Measurements from ENCODE around the gene CSE1L.
"Not testable (repeated sequence)": the region's sequence is repeated elsewhere in the genome, so short reads cannot be mapped to it uniquely, and the experiment has no call there.

The CSE1L gene

DNA sequence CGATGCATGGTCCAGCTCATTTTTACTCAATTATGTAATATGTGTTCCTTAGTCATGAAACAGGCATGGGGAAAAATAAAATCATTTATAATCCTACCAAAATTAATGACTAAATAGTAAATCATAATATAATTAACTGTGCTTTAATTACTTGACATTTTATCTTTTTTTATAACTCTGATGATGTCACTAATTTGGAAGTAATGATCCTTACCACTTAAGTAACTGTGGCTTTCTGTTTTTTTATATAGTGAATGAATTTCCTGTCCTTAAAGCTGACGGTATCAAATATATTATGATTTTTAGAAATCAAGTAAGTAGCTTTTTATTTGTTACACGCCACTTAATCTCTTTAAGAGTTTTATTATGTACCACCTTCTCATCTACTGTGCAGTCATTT, 32.2 kb downstream of the CSE1L start:
- no peak for DNase-seq

DNA sequence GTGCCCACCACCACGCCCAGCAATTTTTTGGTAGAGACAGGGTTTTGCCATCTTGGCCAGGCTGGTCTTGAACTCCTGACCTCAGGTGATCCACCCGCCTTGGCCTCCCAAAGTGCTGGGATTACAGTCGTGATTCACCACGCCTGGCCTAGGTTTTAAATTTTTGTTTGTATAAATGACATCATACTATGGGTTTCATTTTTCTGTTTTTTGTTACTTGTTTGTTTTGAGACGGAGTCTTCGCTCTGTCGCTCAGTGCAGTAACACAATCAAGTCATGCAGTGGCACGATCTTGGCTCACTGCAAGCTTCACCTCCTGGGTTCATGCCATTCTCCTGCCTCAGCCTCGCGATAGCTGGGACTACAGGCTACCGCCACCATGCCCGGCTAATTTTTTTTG, 36.2 kb downstream of the CSE1L start:
- not testable (repeated sequence) for DNase-seq

DNA sequence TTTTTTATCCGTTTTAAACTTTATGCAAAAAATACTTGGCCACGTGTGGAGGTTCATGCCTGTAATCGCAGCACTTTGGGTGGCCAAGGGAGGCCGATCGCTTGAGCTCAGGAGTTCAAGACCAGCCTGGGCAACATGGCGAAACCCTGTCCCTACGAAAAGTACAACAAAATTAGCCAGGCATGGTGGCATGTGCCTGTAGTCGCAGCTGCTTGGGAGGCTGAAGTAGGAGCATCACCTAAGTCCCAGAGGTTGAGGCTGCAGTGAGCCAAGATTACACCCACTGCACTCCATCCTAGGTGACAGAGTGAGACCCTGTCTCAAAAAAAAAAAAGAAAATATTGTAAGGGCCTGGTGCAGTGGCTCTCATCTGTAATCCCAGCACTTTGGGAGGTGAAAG, 45.0 kb downstream of the CSE1L start:
- DNase-seq = no peak

GRCh38 chr20:49091762-49092161, 45.6 kb downstream of the CSE1L start:
- no peak for DNase-seq

DNA sequence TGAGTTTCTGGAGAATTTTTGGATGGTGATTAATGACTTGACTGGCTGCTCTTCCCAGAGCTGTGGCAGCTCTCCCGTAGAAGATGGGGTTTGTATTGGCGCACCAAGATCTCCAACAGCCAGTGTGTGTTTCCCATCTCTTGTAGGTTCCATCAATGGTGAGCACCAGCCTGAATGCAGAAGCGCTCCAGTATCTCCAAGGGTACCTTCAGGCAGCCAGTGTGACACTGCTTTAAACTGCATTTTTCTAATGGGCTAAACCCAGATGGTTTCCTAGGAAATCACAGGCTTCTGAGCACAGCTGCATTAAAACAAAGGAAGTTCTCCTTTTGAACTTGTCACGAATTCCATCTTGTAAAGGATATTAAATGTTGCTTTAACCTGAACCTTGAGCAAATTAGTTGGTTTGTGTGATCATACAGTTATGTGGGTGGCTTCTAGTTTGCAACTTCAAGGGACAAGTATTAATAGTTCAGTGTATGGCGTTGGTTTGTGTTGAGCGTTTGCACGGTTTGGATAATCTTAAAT, 50.2 kb downstream of the CSE1L start:
- DNase-seq = no peak

- no peak for DNase-seq
Measured at GRCh38 chr20:49097159-49097558, 51.0 kb downstream of the CSE1L start.

DNA sequence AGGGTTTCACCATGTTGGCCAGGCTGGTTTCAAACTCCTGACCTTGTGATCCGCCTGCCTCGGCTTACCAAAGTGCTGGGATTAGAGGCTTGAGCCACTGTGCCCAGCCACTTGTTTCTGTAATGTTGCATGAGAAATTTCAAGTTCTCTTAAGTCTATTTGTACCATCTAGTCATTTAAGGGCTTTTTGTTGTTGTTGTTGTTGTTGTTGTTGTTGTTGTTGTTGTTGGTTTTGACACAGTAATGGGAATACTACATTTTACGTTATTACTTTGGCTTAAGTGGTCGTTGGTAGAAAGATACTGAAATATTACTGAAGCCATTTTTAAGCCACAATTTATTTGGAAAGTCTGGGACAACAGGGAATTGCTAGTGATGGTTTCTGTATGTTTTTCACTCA, 52.0 kb downstream of the CSE1L start:
- DNase-seq = no peak

DNA sequence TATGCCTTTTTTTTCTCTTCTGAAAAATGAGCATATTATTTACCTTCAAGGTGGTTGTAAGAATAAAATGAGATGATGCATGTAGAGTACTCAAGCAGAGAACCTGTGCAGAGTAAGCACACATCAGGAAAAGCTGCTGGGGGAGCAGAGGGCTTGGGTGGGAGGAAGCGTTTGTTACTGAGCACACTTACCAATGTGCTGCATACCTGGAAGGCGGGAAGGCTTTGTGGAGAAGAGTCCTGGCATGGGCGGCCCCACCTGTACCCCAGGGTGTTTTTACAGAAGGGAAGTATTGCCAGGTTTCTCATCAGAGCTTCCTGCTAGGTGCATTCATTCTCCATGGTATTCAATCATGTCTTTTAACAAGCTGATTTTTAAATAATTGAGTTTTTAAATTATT, 52.9 kb downstream of the CSE1L start:
- DNase-seq = no peak

DNA sequence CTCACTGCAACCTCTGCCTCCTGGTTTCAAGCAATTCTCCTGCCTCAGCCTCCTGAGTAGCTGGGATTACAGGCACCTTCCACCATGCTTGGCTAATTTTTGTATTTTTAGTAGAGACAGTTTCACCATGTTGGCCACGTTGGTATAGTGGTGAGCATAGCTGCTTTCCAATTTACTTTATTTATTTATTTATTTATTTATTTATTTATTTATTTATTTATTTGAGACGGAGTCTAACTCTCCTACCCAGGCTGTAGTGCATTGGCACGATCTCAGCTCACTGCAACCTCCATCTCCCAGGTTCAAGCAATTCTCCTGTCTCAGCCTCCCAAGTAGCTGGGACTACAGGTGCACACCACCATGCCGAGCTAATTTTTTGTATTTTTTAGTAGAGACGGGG, 54.2 kb downstream of the CSE1L start:
- not testable (repeated sequence) for DNase-seq

- DNase-seq = no peak
Measured at GRCh38 chr20:49100972-49101371, 54.9 kb downstream of the CSE1L start.

DNA sequence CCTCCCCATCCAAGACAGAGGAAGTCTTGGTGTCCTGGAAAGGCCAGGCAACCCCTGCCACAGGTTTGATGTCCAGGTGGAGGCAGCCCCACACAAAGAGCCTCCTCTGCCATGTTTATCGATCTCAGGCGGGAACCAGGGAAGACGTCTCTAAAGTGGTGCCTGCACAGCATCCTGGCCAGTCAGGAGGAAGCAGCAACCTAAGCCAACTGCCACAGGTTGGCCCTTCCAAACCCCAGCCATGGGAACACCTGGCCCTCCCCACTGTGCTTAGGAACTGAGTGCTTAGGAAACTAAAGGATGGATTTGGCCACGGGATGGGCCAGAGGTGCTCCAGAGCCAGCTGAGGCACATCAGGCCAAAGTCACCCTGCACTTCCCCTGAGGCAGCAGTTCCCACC, 56.9 kb downstream of the CSE1L start:
- no peak for DNase-seq

GRCh38 chr20:49103647-49104364, 57.7 kb downstream of the CSE1L start:
- DNase-seq = no peak

GRCh38 chr20:49104365-49104648, 58.2 kb downstream of the CSE1L start:
- DNase-seq = no peak

DNA sequence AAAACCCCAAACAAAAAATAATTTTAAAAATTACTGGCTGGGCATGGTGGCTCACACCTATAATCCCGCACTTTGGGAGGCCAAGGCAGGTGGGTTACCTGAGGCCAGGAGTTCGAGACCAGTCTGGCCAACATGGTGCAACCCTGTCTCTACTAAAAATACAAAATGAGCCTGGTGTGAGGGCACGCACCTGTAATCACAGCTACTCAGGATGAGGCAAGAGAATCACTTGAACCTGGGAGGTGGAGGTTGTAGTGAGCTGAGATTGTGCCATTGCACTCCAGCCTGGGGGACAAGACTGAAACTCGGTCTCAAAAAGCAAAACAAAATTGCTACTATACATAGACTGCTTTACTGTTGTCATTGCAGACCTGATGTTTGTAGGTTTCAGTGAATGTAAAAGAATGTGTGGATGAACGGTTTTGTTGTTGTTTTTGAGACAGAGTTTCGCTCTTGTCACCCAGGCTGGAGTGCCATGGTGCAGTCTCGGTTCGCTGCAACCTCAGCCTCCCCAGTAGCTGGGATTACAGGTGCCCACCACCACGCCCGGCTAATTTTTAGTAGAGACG, 59.0 kb downstream of the CSE1L start:
- not testable (repeated sequence) for DNase-seq

DNA sequence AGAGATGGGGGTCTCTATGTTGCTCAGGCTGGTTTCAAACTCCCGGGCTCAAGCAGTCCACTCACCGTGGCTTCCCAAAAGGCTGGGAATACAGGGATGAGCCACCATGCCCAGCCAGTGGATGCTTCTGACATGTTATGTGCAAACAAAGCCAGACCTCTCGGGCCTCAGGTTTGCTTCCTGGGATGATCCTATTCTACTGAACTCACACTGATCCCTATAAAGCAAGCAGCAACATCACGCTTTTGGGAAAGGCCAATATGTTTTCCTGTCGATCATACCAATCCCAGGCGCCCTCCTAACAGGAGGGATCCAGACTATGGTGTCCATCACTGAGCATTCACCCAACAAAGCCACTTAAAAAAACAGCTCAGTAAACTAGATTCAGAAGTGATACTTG, 60.2 kb downstream of the CSE1L start:
- DNase-seq = no peak

DNA sequence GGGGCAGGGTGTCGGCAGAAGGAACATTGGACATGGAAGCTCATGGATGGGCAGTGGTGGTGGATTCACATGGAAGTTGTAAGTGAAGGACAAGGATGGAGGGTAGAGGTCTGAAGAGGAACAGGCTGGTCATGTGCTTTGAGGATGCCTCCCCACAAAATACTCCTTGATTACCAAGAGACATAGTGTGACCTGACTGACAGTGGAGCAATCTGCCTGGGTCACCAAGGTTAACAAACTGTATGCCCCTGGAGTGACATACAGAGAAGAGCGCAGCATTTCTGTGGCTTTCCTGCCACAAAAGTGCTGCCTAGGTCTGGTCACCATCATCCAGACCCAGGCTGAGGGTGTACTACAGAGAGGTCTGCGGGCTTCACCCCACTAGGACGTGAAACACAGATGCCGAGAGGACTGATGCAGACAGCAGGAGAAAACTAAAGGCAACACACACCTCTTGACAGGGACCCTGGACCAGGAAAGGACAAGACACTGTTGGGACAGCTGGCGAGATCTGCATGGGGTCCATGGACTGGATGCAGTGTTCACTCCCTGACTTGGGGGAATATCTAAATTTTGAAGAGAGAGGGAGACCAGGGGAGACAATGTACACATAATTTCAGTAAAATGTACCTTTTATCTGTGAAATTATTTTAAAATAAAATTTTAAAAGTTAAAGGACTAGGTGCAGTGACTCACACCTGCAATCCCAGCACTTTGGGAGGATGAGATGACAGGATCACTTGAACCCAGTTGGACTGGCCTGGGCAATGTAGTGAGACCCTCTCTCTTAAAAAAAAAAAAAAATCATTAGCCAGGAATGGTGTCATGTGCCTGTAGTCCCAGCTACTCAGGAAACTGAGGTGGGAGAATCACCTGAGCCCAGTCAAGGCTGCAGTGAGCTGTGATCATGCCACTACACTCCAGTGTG, 64.9 kb downstream of the CSE1L start:
- no peak for DNase-seq

DNA sequence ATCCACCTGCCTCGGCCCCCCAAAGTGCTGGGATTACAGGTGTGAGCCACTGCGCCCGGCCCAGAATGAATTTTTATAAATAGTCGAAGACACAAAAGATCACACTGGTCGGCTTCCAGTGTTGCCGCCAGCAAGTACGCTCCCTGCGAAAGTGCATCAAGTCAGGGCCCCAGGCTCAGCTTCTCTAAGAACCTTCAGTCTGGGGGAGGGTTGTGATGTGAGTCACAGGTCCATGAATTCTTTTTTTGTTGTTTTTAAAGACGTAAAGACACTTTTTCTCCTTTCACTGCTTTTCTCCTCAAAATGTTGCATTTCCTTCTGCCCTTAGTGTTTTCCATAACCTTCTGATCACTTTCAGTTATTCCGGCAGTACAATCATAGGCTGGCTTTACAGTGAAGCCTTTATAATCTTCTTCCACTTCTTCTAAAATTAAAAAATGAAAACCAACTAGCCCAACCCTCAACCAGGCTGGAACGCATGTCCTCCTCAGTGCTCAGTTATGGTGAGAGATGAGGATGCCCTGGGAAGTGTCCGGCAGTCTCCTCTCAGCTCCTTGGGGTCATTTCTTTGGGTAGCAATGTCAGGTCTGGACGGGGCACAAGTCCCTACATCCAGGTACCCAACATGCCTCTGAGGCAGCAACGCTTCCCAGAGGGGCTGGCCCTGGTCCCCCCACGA, 66.6 kb downstream of the CSE1L start:
- DNase-seq = no peak

DNA sequence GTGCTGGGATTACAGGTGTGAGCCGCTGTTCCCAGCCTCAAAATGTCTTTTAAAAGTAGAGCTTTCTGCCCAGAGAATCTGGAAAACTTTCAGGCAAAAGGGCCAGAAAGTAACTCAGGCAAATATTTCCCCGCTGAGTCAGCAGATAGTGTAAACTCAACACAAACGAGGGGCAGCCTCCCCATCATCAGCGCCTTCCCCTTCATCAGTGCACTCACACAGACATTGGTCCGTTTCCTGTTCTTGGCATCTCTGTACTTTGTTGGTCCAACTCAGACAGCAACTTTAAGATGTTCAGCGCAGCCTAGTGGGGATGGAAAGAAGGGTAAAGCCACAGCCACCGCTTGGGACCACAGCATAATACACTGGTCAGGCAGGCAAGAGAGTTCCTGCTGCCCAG, 69.5 kb downstream of the CSE1L start:
- no peak for DNase-seq

DNA sequence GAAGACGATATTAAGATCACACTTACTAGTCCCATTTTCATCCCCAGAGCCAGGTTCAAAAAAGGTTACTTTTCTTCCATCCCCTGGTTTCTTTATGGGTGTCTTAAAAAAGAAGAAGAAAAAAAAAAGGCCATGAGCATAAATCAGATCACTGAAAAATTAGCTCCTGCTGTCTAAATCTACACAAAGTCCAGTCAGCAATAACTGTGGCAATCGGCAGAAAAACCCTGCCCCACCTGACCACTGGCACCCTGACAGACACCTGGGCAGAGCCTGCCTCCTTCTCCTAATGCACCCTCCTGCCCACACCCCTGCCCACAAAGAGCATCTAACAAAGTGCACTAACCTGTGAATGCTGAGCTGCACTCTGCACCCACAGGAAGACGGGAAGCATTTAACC, 72.2 kb downstream of the CSE1L start:
- no peak for DNase-seq

GRCh38 chr20:49119988-49120387, 73.9 kb downstream of the CSE1L start:
- no peak for DNase-seq

DNA sequence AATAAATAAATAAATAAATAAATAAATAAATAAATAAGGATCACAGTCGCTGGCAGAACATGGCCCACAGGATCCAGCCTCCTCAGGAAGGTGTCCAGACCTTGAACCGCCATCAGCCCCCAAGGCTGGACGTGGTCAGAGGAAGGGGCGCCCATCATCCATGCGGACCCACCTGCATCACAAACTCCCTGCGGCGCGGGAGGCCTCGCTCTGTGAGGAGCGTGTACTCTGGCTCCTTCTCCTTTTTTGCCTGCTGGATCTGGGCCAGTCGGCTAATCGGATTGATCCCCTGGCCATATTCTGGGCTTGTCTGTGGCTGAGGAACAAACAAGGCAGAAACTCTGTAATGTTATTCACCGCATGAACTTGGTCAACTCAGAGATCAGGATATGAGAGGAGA, 76.8 kb downstream of the CSE1L start:
- no peak for DNase-seq

GRCh38 chr20:49123982-49124381, 77.9 kb downstream of the CSE1L start:
- no peak for DNase-seq

- DNase-seq = peak; percentile 60 to 89
Measured at GRCh38 chr20:49132995-49133478, 86.9 kb downstream of the CSE1L start.
